ENCODE data around the gene ADGRF3. TPM values are rescaled to one million over a fixed set of nuclear protein-coding genes. Genes with fewer than 3 reads are reported as not detected.

ADGRF3 gene
- total RNA-seq, 1 experiment from 2014 or later: 0.09 TPM

- H3K9me3 Mint-ChIP-seq: no peaks in the 10 kb centered on the region
- no peak overlapping the region for H2BK15ac ChIP-seq (ENCODE audit: low read depth, low read length)
- no peak overlapping the region for H4K8ac ChIP-seq (replicated peaks; ENCODE audit: insufficient read length, low read depth, low read length)
- H3K23ac ChIP-seq (ENCODE audit: insufficient read length, low read depth, low read length): no peak overlapping the region
- no peak overlapping the region for H2BK5ac ChIP-seq (ENCODE audit: insufficient read length, low read length)
- H3K4me3 Mint-ChIP-seq: no peak overlapping the region
- H3K9ac ChIP-seq (ENCODE audit: extremely low read depth, insufficient read length, low read length): no peak overlapping the region
- no peaks in the 10 kb centered on the region for H3K79me1 ChIP-seq (ENCODE audit: insufficient read depth, low read depth, low read length, poor library complexity, severe bottlenecking)
- peaks cover 0 to 5% (median 5%) of the 10 kb centered on the region in 3 experiments; a peak in 3 of 7 replicates for H3K36me3 Mint-ChIP-seq (ENCODE audit: insufficient read depth in 1 of 3, low read depth in 3 of 3)
- no peak overlapping the region for H2BK120ac ChIP-seq (ENCODE audit: low read depth, low read length, poor library complexity, severe bottlenecking)
- H3K27ac Mint-ChIP-seq: no peak overlapping the region
- H3K27me3 Mint-ChIP-seq (ENCODE audit: low read depth): no peaks in the 10 kb centered on the region
- no peak overlapping the region for H3T11ph ChIP-seq (ENCODE audit: low read length)
- no peak overlapping the region for H2BK20ac ChIP-seq (ENCODE audit: low read depth, low read length, poor library complexity, severe bottlenecking)
- no peak overlapping the region for H2AFZ ChIP-seq (ENCODE audit: low read length)
- H3K27me3 ChIP-seq (ENCODE audit: insufficient read depth, low read length): no peaks in the 10 kb centered on the region
- H3K79me2 ChIP-seq (ENCODE audit: insufficient read depth, low read length): no peaks in the 10 kb centered on the region
- no peak overlapping the region for H3K4ac ChIP-seq (ENCODE audit: low read depth, low read length)
- no peak overlapping the region for H3K14ac ChIP-seq (ENCODE audit: insufficient read depth, low read length)
- no peak overlapping the region for H3K4me2 ChIP-seq (ENCODE audit: insufficient read depth, insufficient read length, low read length)
- no peak overlapping the region for H3K18ac ChIP-seq (ENCODE audit: insufficient read length, low read depth, low read length)
- no peak for DNase-seq
- no peaks in the 10 kb centered on the region for H3K4me1 ChIP-seq (ENCODE audit: insufficient read depth, low read length)
- H3K27ac ChIP-seq (ENCODE audit: insufficient read length, low read depth, low read length): no peak overlapping the region
- no peaks in the 10 kb centered on the region for H3K23me2 ChIP-seq (ENCODE audit: insufficient read length, low read depth, low read length, poor library complexity, severe bottlenecking)
- no peak overlapping the region for H3K56ac ChIP-seq (ENCODE audit: insufficient read length, low read depth, low read length)
- no peaks in the 10 kb centered on the region for H4K20me1 ChIP-seq (ENCODE audit: control insufficient read depth, insufficient read depth, insufficient read length)
- no peak overlapping the region for H4K91ac ChIP-seq (ENCODE audit: insufficient read length, low read depth, low read length)
- no peaks in the 10 kb centered on the region for H3K4me1 Mint-ChIP-seq
- no peak overlapping the region for H4K5ac ChIP-seq (ENCODE audit: insufficient read length, low read depth, low read length)
- H2BK12ac ChIP-seq (ENCODE audit: insufficient read length, low read depth, low read length): no peak overlapping the region
- no peaks in the 10 kb centered on the region for H3K9me3 ChIP-seq (ENCODE audit: control insufficient read depth, low read depth, low read length)
- TF ChIP-seq, protein P1, sequence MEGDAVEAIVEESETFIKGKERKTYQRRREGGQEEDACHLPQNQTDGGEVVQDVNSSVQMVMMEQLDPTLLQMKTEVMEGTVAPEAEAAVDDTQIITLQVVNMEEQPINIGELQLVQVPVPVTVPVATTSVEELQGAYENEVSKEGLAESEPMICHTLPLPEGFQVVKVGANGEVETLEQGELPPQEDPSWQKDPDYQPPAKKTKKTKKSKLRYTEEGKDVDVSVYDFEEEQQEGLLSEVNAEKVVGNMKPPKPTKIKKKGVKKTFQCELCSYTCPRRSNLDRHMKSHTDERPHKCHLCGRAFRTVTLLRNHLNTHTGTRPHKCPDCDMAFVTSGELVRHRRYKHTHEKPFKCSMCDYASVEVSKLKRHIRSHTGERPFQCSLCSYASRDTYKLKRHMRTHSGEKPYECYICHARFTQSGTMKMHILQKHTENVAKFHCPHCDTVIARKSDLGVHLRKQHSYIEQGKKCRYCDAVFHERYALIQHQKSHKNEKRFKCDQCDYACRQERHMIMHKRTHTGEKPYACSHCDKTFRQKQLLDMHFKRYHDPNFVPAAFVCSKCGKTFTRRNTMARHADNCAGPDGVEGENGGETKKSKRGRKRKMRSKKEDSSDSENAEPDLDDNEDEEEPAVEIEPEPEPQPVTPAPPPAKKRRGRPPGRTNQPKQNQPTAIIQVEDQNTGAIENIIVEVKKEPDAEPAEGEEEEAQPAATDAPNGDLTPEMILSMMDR (conservative IDR thresholded peaks at IDR 0.05): no peak
- H2AK5ac ChIP-seq (ENCODE audit: insufficient read length, low read length): no peak overlapping the region
These were observed 76.2 kb downstream of the ADGRF3 start for GRCh38 chr2:26270373-26270772.

Data from H9 (cell line).